GM18517 (cell line): Measurements from ENCODE around the gene NECAB3.

Experiments
- ATAC-seq: cut with Tn5 transposase; IDR thresholded peaks from one replicate; pipeline ENCODE4 v1.9.1; 2021; ENCODE audit warnings: mild to moderate bottlenecking, moderate library complexity; ENCODE audit not compliant: unreplicated experiment

The NECAB3 gene

GRCh38 chr20:33679758-33680485 is 5.7 kb upstream of the NECAB3 start:
- ATAC-seq = no peak

DNA sequence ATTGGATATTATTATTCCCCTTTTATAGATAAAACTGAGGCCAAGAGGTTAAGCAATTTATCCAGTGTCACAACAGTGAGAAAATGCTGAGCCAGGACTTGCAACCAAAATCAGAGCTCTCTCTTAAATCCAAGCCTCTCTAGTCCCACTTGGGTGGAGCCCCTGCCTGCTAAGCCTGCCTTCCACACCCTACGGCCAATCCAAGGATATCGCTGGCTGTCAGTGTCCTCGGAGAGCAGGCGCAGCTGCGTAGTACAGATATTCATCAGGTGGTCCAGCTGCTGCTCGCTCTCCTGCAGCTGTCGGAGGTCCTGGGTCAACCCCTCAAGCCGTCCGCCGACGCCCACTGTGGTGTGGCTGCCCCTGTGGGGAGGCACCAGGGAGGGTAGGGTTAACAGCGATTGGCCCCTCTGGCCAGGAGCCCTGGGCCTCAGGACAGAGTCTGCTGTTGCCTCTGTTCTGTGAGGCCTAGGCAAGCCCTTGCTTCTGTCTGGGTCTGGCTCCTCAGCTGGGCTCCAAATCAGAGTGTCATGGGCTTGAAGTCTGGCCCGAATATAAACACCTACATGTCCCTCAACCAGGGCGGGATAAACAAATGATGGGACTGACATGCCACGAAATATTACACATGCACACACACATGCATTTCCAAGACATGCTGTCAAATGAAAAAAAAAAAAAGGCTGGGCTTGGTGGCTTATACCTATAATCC is 3.9 kb upstream of the NECAB3 start:
- ATAC-seq = no peak

GRCh38 chr20:33676652-33677645 is 2.7 kb upstream of the NECAB3 start:
- ATAC-seq = no peak

GRCh38 chr20:33676121-33676520 is 1.9 kb upstream of the NECAB3 start:
- ATAC-seq = no peak

- no peak for ATAC-seq
Observed at GRCh38 chr20:33675136-33675959, 1.1 kb upstream of the NECAB3 start.

DNA sequence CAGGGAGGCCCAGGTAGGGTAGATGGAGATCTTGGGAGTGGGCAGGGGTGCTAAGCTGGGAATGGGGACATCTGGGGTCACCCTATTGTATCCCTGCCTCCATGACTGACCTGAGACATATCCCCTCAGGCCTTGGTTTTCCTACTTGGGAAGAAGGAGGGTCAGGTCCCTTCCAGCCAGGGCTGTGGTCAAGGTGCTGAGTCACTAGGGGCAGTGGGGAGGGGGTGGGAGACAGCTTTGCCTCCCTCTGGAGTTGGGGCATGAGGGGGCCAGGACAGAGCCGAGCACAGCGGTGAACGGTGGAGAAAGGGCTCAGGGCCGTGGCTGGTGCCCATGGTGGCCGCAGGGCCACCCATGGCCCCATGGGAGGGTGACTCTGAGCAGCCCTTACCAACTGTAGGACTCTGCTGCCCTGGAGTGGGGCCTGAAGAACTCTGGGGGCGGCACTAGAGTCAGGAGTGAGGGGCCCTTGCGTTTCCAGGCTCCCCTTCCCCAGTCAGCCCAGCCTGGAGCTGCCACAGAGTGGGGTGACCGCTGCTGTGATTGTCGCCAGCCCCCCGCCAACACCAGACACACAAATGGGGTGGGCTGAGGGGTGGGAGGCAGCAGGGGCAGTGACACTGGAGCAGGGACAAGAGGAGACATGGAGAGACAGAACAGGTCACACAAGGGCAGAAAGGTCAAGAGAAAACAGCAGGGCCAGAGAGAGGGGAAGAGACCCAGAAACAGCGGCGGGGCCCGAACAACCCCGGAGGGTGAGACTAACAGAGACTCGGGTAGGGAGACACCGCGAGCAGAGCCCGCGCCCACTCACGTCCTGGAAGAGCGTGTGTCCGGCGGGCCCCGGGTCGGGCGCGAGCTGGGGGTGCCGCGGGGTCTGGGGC is 576 bp downstream of the NECAB3 start:
- no peak for ATAC-seq

DNA sequence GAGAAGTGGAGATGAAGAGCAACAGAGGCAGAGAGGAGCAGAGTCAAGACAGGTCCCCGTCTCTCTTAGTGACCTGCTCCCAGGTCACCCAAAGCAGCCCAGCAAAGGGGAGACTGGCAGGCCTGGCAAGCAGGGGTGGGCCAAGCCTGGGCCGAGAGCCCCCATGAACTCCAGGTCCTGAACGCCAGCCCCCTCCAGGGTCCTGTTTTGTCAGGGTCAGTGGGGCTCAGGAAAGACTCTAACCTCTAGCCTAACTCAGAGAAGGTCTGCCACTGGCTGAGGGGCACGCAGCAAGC is 1.2 kb downstream of the NECAB3 start:
- ATAC-seq = no peak

GRCh38 chr20:33672426-33673113 is 1.7 kb downstream of the NECAB3 start:
- no peak for ATAC-seq

DNA sequence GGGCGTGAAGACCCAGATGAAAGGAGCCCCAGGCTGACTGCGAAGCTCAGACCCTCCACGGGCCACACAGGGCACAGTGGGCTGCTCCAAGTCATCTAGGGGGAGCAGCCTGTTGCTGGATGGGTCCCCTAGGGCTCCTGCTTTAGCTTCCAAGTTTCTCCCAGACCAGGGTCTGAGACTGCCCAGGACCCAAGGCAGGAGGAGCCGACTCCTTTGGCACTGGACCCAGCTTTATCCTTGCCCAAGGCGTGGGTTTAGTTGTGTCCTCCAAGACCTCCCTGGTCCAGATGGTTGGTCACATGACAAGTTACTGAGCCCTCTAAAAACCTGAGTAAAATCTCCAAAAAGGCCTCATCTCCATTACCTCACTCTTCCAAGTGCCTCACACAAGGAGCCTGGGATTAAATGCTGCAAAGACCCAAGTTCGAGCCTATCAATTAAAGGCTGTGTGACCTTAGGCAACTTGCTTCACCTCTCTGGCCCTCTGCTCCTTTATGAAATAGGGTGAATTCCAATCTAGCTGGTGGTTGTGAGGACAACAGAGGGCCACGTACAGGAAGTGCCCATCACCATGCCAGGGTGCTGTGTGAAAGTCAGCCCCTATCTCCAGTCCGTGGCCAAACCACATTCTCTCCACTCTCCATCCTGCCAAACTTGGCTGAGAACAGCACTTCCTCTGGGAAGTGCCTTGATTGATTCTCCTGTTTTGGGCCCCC is 2.5 kb downstream of the NECAB3 start:
- no peak for ATAC-seq

DNA sequence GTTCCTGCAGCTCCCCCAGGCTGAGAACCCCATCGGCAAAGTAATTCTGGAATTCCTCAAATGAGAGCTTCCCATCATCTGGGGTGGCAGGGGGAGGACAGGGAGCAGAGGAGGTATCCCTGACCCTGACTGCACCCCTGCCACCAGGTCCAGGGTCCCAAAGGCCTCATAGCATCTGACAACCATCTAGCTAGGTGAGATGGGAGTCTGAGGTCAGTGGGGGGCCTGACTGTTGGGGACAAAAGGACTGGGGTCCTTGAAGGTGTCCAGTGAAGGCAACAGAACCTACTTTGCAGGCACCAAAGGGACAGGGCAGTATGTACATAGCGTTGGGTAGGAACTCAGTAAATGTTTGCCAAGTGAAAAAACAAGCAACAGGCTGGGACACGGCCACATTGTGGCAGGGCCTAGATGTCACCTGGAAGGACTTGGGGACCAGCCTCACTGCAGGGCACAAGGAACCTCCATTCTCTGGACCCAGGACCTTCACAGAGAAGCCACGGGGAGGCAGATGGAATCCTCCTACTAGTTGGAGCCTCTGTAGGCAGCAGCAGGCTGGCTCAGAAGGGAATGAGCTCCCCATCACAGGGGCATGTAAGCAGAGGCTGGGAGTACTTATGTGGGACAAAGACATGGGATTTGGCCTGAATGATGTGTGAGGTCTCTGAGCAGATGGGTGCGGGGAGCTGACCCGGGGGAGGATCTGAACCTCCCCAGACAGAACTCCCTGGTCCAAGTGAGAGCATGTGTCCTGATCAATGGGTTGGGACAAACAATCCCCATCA is 3.3 kb downstream of the NECAB3 start:
- ATAC-seq = no peak

- ATAC-seq = no peak
Observed at GRCh38 chr20:33669873-33670640, 4.2 kb downstream of the NECAB3 start.

DNA sequence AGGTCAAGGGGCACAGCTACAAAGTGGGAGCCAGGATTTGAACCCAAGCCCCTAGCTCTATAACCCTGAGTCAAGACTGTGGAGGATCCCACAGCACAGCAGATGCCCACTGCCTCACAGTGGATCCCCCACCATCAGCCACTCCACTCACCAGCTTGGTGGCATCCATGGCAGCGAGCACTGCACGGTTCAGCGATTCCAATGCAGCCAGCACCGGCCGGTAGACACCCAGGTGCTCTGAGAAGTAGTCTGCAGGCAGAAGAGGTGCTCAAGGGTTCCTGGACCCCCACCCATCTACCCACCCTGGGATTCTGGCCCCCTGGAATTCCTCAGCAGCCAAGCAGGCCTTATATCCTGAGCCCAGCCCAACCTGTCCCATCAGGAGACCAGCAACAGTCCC is 5.0 kb downstream of the NECAB3 start:
- ATAC-seq = no peak

DNA sequence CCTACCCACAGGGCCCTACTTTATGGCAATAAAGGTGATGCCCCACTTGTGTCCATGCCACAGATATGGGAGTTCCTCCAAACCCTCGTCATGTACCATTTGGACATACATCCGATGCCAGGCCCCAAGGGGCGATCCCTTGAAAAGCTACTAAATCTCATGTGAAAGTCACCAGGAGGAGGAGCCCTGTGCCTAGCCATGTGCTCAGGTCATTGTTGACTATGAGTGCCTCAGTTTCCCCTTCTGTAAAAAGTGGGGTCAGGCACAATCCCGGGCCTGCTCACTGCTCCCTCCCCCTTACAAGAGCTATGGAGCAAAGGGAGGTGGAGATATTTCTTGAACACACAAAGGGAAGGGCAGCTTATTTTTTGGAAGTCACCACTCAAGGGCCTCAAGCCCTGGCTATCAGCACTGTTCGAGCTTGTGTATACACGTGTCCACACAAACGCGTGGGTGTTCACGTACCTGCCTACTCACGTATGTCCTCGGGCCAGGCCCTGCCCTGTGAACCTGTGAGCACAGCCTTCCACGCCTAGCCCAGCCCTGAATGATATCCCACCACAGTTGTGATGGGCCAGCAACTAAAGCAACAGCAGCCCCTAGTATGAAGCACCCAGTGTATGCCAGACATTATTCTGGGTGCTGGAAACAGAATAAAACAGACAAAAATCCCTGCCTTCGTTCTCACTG is 5.6 kb downstream of the NECAB3 start:
- no peak for ATAC-seq

DNA sequence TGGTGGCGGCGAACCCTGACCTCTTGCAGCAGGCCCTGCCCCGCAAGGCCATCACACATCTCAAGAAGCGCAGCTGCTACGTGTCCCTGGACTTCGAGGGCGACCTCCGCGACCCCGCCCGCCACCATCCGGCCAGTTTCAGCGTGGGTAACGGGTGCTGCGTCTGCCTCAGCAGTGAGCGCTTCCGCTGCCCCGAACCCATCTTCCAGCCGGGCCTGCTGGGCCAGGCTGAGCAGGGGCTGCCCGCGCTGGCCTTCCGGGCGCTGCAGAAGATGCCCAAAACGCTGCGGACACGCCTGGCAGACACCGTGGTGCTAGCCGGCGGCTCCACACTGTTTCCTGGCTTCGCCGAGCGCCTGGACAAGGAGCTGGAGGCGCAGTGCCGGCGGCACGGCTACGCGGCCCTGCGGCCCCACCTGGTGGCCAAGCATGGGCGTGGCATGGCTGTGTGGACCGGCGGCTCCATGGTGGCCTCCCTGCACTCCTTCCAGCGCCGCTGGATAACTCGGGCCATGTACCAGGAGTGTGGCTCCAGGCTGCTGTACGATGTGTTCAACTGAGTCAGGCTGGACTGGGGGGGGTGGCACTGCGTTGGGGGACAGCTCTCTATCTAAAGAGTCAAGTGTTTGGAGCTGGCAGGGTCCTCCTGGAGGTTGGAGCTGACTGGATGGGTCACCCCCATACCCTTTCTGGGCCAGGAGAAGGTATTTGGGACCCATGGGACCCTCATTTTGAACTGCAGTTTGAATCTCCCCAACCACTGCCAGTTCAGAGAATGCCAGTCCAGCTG is 6.4 kb downstream of the NECAB3 start:
- peak; percentile 27 for ATAC-seq

GRCh38 chr20:33667245-33667675 is 7.0 kb downstream of the NECAB3 start:
- peak; percentile 18 for ATAC-seq
